Measurements from ENCODE around the gene HBM.

DNA sequence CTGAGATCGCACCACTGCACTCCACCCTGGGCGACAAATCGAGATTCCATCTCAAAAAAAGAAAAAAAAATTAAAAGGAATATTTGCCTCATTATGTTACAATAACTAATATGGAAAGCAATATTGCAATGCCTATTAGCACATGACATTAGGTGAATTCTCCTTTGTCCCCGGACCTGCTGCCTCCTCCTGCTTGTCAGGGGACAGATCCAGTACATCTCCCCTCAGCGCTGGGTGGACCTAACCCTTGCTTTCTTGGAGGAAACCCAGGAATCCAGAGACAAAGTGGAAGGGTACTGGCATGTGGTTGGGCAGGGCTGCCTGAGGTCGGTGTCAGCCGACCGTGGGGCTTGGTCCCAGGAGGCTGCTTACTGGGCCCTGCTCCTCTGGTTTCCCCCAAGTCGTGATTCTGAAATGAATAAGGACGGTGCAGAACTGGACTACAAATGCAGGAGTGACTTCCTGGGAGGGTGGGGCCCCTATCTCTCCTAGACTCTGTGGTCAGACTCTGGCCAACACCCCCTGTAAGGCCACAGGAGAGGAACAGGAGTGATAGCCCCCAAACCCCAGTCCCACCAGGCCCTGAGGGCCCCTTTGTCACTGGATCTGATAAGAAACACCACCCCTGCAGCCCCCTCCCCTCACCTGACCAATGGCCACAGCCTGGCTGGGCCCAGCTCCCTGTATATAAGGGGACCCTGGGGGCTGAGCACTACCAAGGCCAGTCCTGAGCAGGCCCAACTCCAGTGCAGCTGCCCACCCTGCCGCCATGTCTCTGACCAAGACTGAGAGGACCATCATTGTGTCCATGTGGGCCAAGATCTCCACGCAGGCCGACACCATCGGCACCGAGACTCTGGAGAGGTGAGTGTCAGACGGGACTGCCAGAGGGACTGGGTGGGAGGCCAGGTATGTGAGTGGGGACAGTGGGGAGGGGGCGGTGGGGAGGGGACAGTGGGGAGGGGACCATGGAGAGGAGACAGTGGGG is 13.3 kb upstream of the HBM start, which contains the start of gene HBZ:
- TF ChIP-seq, protein P1, sequence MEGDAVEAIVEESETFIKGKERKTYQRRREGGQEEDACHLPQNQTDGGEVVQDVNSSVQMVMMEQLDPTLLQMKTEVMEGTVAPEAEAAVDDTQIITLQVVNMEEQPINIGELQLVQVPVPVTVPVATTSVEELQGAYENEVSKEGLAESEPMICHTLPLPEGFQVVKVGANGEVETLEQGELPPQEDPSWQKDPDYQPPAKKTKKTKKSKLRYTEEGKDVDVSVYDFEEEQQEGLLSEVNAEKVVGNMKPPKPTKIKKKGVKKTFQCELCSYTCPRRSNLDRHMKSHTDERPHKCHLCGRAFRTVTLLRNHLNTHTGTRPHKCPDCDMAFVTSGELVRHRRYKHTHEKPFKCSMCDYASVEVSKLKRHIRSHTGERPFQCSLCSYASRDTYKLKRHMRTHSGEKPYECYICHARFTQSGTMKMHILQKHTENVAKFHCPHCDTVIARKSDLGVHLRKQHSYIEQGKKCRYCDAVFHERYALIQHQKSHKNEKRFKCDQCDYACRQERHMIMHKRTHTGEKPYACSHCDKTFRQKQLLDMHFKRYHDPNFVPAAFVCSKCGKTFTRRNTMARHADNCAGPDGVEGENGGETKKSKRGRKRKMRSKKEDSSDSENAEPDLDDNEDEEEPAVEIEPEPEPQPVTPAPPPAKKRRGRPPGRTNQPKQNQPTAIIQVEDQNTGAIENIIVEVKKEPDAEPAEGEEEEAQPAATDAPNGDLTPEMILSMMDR (IDR thresholded peaks at IDR 0.05): no peak
- TF ChIP-seq POLR2A (IDR thresholded peaks at IDR 0.05): no peak

Data from tibial nerve (tissue), 3 donors.